SK-N-SH (cell line): ENCODE data around the gene ZNF80. TPM values are rescaled to one million over a fixed set of nuclear protein-coding genes. Genes with fewer than 3 reads are reported as not detected.
"Not testable (repeated sequence)": the region's sequence is repeated elsewhere in the genome, so short reads cannot be mapped to it uniquely, and the experiment has no call there.

ENCODE experiments used
- CTCF ChIA-PET: fragments of 300-600, 350-600 bp; formaldehyde crosslinking; extraction: SDS; loops from one replicate; lab custom pipeline; 2021; lab: Yijun Ruan, JAX
- POLR2A ChIA-PET: fragments of 350-600 bp; sonication (Branson Sonifier 250); formaldehyde crosslinking; extraction: SDS; loops from one replicate; lab custom pipeline; 2020; ENCODE audit warnings: antibody characterized with exemption, inconsistent platforms; lab: Yijun Ruan, JAX
- DNase-seq: peaks from one replicate; pipeline ENCODE4 v3.0.0; 2012
- H2AFZ ChIP-seq: fragments of 200-600 bp; sonication (generic); 2 replicates; pipeline ENCODE4 v1.8.1; 2016; ENCODE audit warnings: antibody characterized with exemption, mild to moderate bottlenecking, low read depth
- H3F3A ChIP-seq: fragments of 200-600 bp; sonication (generic); replicated peaks from 2 replicates; pipeline ENCODE3; 2016; ENCODE audit warnings: antibody characterized with exemption, mild to moderate bottlenecking; ENCODE audit not compliant: insufficient read depth
- H3K27ac ChIP-seq, 2 experiments: fragments of 200-500 bp in 1 of 2; fragments of 200-600 bp in 1 of 2; sonication (Bioruptor generic) in 1 of 2; sonication (generic), shearing (Covaris generic) in 1 of 2; 2 replicates each; pipeline versions ENCODE4 v1.5.1 to v1.6.1; 2014 to 2016; ENCODE audit warnings: low read depth in 2 of 2, inconsistent platforms in 1 of 2, low read length in 1 of 2, mild to moderate bottlenecking in 1 of 2, mixed read lengths in 1 of 2
- H3K27me3 ChIP-seq: fragments of 200-600 bp; sonication (generic), shearing (Covaris generic); 2 replicates; pipeline ENCODE4 v1.6.1; 2016; ENCODE audit warnings: mixed run types; ENCODE audit not compliant: insufficient read depth
- H3K36me3 ChIP-seq, 2 experiments: fragments of 200-500 bp in 1 of 2; fragments of 200-600 bp in 1 of 2; sonication (Bioruptor generic) in 1 of 2; sonication (generic) in 1 of 2; replicated peaks in 1 of 2; 2 replicates each; pipeline versions ENCODE3 to v1.5.1; 2014 to 2016; ENCODE audit warnings: low read length in 1 of 2, mild to moderate bottlenecking in 1 of 2; ENCODE audit not compliant: insufficient read depth in 2 of 2, control insufficient read depth in 1 of 2
- H3K4me1 ChIP-seq, 2 experiments: fragments of 200-500 bp in 1 of 2; fragments of 200-600 bp in 1 of 2; sonication (Bioruptor generic) in 1 of 2; sonication (generic), shearing (Covaris generic) in 1 of 2; 2 replicates each; pipeline versions ENCODE4 v1.5.1 to v1.6.1; 2014 to 2016; ENCODE audit warnings: low read depth in 1 of 2, low read length in 1 of 2, mixed run types in 1 of 2; ENCODE audit not compliant: insufficient read depth in 2 of 2, control insufficient read depth in 1 of 2
- H3K4me2 ChIP-seq: fragments of 200-600 bp; sonication (generic), shearing (Covaris generic); 2 replicates; pipeline ENCODE4 v1.6.1; 2017; ENCODE audit warnings: mixed run types
- H3K4me3 ChIP-seq, 2 experiments: fragments of 200-500 bp in 1 of 2; fragments of 200-600 bp in 1 of 2; sonication (Bioruptor generic) in 1 of 2; sonication (generic), shearing (Covaris generic) in 1 of 2; 2 replicates each; pipeline versions ENCODE4 v1.5.1 to v1.8.1; 2014 to 2016; ENCODE audit warnings: low read depth in 2 of 2, inconsistent platforms in 1 of 2, low read length in 1 of 2, mild to moderate bottlenecking in 1 of 2, mixed read lengths in 1 of 2, moderate library complexity in 1 of 2
- H3K79me2 ChIP-seq: fragments of 200-600 bp; sonication (generic); 2 replicates; pipeline ENCODE4 v1.8.1; 2017; ENCODE audit warnings: mild to moderate bottlenecking; ENCODE audit not compliant: insufficient read depth
- H3K9ac ChIP-seq: fragments of 200-600 bp; sonication (generic); 2 replicates; pipeline ENCODE4 v1.6.1; 2017; ENCODE audit warnings: mixed run types
- H3K9me2 ChIP-seq: fragments of 200-600 bp; sonication (generic); 2 replicates; pipeline ENCODE4 v1.6.1; 2017; ENCODE audit warnings: mixed run types
- H3K9me3 ChIP-seq: fragments of 200-600 bp; sonication (generic); 2 replicates; pipeline ENCODE4 v1.6.1; 2017; ENCODE audit warnings: mixed run types, mild to moderate bottlenecking, moderate library complexity
- H4K20me1 ChIP-seq: fragments of 200-600 bp; sonication (generic); 2 replicates; pipeline ENCODE4 v1.6.1; 2017; ENCODE audit warnings: mild to moderate bottlenecking, mixed run types; ENCODE audit not compliant: insufficient read depth
- CHD2 ChIP-seq: fragments of 150-350 bp; IDR thresholded peaks from 2 replicates; pipeline ENCODE4 v1.6.1; 2018; ENCODE audit warnings: low read length; ENCODE audit not compliant: partially characterized antibody
- FOSL2 ChIP-seq: IDR thresholded peaks from 2 replicates; pipeline ENCODE4 v1.4.0; 2012; ENCODE audit warnings: low read depth, mild to moderate bottlenecking, moderate library complexity, borderline replicate concordance
- FOXM1 ChIP-seq: IDR thresholded peaks from 2 replicates; pipeline ENCODE4 v1.4.0; 2012; ENCODE audit warnings: low read depth, mild to moderate bottlenecking
- IRF3 ChIP-seq: fragments of 150-350 bp; IDR thresholded peaks from 2 replicates; pipeline ENCODE4 v1.6.1; 2016; ENCODE audit warnings: mild to moderate bottlenecking, low read depth, low read length
- MAX ChIP-seq: IDR thresholded peaks from 2 replicates; pipeline ENCODE4 v1.4.0; 2012; ENCODE audit warnings: low read depth
- RAD21 ChIP-seq: IDR thresholded peaks from 2 replicates; pipeline ENCODE4 v1.6.1; 2012; ENCODE audit warnings: mild to moderate bottlenecking, low read length
- RCOR1 ChIP-seq: fragments of 150-350 bp; IDR thresholded peaks from 2 replicates; pipeline ENCODE4 v1.6.1; 2017; ENCODE audit warnings: antibody characterized with exemption, low read length
- RFX5 ChIP-seq: IDR thresholded peaks from 2 replicates; pipeline ENCODE4 v1.6.1; 2012; ENCODE audit warnings: mild to moderate bottlenecking, improper control_type of control experiment, low read length
- TEAD4 ChIP-seq: IDR thresholded peaks from 2 replicates; pipeline ENCODE4 v1.4.0; 2012; ENCODE audit warnings: mild to moderate bottlenecking, borderline replicate concordance; ENCODE audit not compliant: insufficient read depth
- USF1 ChIP-seq: IDR thresholded peaks from 2 replicates; pipeline ENCODE4 v1.4.0; 2012; ENCODE audit warnings: low read depth, borderline replicate concordance
- WGBS: methylation state at CpG from one replicate; pipeline ENCODE4 v1.1.6; 2017; ENCODE audit warnings: low lambda C conversion rate; 5-methylcytosine and 5-hydroxymethylcytosine counted together
- polyA plus RNA-seq, 3 experiments: library from polyadenylated mRNA; depleted of rRNA; stranded (reverse); fragments of >200 nt; gene quantifications; 2 replicates each; pipeline ENCODE4 v1.2.3, GENCODE V29; 2012

ZNF80 gene
- polyA plus RNA-seq, 1 of the 3 experiments (the other 2 are of a cell fraction) = not detected

GRCh38 chr3:114285648-114286230, 48.4 kb upstream of the ZNF80 start:
- H3K4me2 ChIP-seq = no peak overlapping the region
- ChIA-PET CTCF (interaction anchor here (0.9 to 1.1 kb wide), 2 partner anchors 9 to 50 kb away, joined by 3 to 5 read pairs; no protein-coding TSS in a partner anchor), POLR2A (no interaction called here)
- H3F3A ChIP-seq = no peaks in the 10 kb centered on the region
- WGBS = 57% methylated on average over 3 of the region's 3 CpGs
- no peak overlapping the region for H3K27ac ChIP-seq
- no peaks in the 10 kb centered on the region for H3K79me2 ChIP-seq
- no peaks in the 10 kb centered on the region for H4K20me1 ChIP-seq
- TF ChIP-seq MAX (no peak), FOSL2 (no peak)
- H3K9me3 ChIP-seq = no peaks in the 10 kb centered on the region
- no peak overlapping the region for H3K9ac ChIP-seq
- no peak overlapping the region for H2AFZ ChIP-seq
- H3K9me2 ChIP-seq = no peaks in the 10 kb centered on the region
- DNase-seq = no peak
- H3K27me3 ChIP-seq = no peaks in the 10 kb centered on the region
- H3K36me3 ChIP-seq = no peaks in the 10 kb centered on the region
- no peak overlapping the region for H3K4me3 ChIP-seq
- H3K4me1 ChIP-seq = no peaks in the 10 kb centered on the region

GRCh38 chr3:114284644-114285043, 47.3 kb upstream of the ZNF80 start:
- no peak overlapping the region for H3K9ac ChIP-seq
- H3F3A ChIP-seq = no peaks in the 10 kb centered on the region
- 70% methylated on average over 1 of the region's 1 CpG for WGBS
- no peaks in the 10 kb centered on the region for H3K4me1 ChIP-seq
- H4K20me1 ChIP-seq = no peaks in the 10 kb centered on the region
- H3K27ac ChIP-seq = no peak overlapping the region
- no peak for DNase-seq
- no peak overlapping the region for H3K4me2 ChIP-seq
- H3K79me2 ChIP-seq = no peaks in the 10 kb centered on the region
- ChIA-PET POLR2A (no interaction called here), CTCF (interaction anchor here (1.1 kb wide), 1 partner anchor 51 kb away, joined by 5 read pairs; no protein-coding TSS in a partner anchor)
- H3K36me3 ChIP-seq = no peaks in the 10 kb centered on the region
- no peak overlapping the region for H3K4me3 ChIP-seq
- TF ChIP-seq IRF3 (no peak), FOXM1 (no peak), TEAD4 (no peak), USF1 (no peak), FOSL2 (no peak), CHD2 (no peak), RCOR1 (no peak), RFX5 (no peak), RAD21 (no peak)
- no peak overlapping the region for H2AFZ ChIP-seq
- H3K9me3 ChIP-seq = no peaks in the 10 kb centered on the region
- no peaks in the 10 kb centered on the region for H3K27me3 ChIP-seq
- H3K9me2 ChIP-seq = no peaks in the 10 kb centered on the region

- H4K20me1 ChIP-seq, H3K27me3 ChIP-seq, H3K27ac ChIP-seq, H3F3A ChIP-seq, DNase-seq, H3K4me3 ChIP-seq, H3K79me2 ChIP-seq, H2AFZ ChIP-seq, H3K4me2 ChIP-seq, H3K4me1 ChIP-seq, H3K9me3 ChIP-seq, POLR2A ChIA-PET, H3K9ac ChIP-seq, H3K36me3 ChIP-seq, H3K9me2 ChIP-seq, CTCF ChIA-PET: not testable (repeated sequence)
- WGBS = 78% methylated on average over 13 of the region's 26 CpGs
Measured at GRCh38 chr3:114276856-114277255, 39.5 kb upstream of the ZNF80 start.
